Activated CD8-positive, alpha-beta memory T cell treated with anti-CD3 and anti-CD28 coated beads, Interleukin-2, amount 50 U/mL, for 24 hours (primary cell): ENCODE measurements around the gene KDELR1.

ENCODE experiments used
- DNase-seq: peaks from one replicate; pipeline ENCODE4 v3.0.0-alpha.2; 2020; ENCODE audit errors: extremely low read depth

The KDELR1 gene

DNA sequence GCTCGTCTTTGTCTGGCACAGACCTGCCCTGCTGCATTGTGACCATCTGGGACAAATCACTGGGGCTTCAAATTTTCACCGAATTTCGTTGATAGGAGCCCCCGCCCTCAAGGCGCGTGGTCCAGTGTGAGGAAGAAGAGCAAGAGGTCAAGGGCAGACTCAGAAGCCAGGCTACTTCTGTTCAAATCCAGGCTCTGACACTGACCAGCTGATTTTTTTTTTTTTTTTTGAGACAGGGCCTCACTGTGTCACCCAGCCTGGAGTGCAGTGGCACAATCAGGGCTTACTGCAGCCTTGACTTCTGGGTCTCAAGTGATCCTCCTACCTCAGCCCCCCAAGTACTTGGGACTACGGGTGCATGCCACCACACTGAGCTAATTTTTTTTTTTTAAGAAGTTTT is 20.0 kb downstream of the KDELR1 start:
- DNase-seq: no peak

DNA sequence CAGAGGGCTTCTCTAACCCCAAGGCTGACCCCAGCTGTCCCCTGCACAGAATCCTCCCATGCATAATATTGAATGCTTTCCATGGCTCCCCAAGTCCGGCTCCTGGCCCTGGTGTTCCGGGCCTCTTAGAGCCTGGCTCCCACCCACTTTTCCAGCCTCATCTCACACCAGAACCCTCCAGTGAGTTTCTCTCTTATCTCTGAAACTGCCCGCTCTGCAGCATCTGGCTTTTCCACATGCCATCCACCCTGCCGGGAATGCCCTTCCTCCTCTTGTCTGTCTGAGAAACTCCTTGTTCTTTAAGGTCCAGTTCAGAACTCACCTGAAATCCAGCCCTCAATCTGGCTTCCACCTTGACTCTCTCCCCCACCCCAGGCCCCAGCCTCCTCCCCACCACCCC is 20.4 kb downstream of the KDELR1 start:
- DNase-seq: no peak

DNA sequence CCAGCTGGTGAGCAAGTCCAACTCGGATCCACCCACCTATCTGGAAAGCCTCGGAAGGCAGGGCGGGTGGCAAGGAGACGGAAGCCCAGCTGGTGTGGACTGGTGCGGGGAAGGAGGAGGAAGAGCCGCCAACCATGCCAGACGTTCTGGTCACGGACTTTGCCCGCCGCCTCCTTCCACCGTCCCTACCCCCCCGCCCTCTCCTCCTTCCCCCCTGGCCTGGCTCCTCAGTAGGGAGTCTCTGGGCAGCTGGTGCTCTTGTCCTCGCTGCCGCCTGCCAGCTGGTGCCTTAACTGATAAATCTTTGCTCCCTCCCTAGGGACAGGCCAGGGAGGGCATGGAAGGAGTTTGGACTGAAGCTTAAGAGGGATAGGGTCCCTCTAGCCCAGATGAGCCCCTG is 22.4 kb downstream of the KDELR1 start:
- DNase-seq: no peak

DNA sequence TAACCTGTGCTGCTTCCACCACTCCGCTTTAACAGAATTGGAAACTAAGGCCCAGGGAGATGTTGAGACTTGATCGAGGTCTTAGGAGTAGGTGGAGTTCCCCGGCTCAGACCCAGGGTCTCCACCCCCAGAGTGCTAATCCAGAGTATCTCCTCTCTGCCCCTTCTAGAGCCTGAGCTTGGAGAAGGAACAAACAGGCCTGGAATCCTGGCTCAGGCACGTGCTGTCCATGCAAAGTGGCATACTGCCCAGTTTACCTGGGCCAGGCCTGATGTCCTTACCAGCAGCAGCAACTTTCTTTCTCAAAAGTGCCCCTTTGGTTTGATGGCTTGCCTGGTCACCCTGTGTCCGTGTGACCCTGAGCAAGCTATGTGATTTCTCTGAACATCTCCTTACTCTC is 23.5 kb downstream of the KDELR1 start:
- DNase-seq: no peak

DNA sequence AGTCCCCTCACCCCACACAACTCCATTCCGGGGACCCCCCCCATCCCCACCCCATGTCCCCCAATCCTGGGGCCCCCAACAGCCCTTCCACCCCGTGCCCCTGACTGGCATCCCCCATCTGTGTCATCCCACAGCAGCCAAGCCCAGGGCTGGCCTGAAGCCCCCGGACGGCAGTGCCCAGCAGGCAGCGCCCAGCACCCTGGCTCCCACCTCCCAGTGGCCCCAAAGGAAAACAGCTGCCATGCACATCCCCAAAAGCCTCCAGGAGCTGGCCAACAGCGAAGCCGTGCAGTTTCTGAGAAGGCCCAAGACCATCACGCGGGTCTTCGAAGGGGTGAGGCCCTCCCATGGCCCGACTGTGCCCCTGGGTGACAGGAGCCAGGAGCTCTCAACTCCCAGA is 25.7 kb downstream of the KDELR1 start:
- no peak for DNase-seq

DNA sequence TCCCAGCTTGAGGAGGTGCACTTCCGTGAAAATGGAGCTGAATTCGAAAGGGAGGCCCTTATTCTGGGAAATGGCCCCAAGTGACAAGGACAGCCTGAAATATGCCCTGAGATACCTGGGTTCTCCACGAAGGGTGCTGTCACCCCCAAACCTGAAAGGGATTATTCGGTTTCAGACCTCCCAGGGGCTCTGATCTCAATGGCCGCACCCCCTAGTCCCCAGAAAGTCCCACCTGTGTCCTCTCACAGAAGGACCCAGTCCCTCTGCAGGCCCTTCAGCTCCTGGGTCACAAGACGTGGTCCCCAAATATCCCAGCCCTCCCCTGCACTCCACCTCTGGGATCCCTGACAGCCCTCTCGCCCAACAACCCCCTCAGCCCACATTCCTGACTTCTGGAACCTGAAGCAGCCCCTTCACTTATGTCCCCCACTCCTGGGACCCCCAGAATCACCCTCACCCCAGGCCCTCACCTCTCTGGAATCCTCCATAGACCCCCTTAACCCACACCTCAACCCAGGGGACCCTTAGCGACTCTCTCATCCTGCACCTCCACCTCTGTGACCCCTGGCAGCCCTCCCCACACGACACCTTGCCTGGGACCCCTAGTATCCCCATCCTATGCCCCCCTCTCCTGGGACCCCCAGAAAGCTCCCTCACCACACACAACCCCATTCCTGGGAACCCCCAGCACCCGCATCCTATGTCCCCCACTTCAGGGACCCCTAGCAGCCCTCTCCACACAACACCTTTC is 26.6 kb downstream of the KDELR1 start:
- no peak for DNase-seq

DNA sequence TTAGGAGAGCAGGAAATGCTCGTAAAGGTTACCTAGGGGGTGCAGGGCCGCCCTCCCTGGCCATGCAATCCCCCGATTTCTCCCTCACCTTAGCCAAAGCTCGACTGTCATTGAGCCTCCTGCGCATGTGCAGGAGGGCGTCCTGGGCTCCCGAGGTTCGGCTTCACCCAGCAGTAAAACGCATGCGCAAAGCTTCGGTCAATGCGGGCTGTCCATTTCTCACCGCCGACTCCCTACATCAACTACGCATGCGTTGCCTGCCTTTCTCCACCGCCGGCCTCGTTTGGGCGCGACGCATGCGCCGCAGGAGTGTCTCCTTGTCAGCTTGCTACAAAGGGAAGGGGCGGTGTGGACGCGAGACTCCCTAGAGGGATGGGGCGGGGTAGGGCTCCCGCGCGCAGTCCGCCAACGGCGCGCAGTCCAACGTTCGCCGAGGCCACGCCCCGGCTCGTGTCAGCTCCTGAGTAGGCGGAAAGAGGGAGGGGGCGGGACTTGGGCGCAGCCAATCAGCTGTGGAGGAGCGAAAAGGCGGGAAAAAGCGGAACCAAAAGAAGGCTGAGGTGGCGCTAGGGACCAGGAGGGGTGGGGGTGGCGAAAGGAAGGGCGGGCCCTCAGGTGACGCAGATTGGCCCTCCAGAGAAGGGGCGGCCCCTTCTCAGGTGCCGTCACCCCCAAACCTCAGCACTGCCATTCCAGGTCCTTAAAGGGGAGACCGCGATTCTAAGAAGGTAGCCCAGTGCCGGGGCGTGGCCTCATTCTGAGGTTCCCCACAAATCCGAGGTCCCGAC is 27.3 kb downstream of the KDELR1 start, which contains the start of the genes SYNGR4 and TMEM143:
SYNGR4 (plus strand) TSS at position 558 of the 788 bp plus-strand sequence. CDS start 1,476 bp downstream, outside the sequence.
TMEM143 (minus strand) TSS at position 131 of the 788 bp plus-strand sequence; CDS start at position 111, 20 bp downstream.
- DNase-seq: peak; percentile 93

DNA sequence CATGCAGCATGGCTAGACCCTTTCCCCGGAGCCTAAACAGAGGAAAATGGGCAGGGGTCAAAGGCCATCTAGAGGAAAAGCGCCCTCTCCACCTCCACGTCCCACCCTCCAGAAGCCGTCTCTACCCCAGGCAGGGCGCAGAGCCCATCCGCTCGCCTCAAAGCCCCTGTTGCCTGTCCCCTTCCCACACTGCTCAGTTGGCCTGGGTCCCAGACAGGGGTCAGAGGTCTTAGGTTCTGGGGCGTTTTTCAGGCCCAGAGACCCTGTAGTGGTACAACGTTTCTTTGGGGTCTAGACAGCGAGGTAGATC is 27.9 kb downstream of the KDELR1 start:
- DNase-seq: no peak

DNA sequence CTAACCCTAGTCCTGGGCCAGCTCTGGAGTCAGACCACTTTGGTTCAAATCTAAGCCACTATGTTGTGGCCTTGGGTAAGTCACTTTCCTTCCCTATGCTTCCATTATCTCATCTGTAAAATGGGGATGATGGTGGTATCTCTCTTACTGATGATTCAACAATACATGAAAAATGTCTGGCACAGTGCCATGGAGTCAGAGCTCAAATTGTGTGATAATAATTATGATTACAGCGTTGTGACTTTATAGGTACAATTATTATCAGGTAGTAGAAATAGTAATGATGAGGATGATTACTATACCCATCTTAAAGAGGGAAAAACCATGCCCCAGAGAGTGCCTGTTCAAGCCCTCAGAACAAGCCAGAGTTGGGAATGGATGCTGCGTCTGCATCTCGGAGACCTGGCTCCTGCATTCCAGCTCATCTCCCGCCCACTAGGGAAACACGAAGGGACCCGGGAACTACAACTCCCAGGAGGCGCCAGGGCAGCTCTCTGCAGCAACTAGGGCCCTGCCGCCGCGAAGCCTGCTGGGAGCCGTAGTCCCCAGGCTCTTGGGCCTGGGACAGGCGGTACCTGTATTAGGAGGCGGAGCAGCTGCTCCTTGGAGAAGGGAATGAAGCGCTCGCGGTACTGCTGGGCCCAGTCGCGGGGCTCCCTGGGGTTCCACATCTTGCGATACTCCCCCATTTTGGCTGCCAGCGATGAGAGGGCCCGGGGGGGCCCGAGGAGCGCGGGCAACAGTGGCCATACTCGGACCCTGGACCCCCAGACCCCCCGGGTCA is 28.4 kb downstream of the KDELR1 start:
- peak; percentile 66 for DNase-seq

DNA sequence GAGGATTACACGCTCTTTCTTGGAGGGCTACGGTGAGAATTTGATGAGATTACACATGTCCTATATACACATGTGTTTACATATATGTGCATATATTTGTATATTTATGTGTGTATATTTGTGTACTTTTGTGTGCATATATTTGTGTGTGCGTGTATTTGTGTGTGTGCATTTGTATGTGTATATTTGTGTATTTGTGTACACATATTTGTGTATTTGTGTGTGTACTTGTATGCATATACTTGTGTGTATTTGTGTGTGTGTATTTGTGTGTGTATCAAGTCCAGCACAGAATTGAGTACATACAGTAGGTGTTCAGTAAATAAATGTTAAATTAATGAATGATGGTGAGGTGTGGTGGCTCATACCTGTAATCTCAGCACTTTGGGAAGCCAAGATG is 29.4 kb downstream of the KDELR1 start:
- no peak for DNase-seq

DNA sequence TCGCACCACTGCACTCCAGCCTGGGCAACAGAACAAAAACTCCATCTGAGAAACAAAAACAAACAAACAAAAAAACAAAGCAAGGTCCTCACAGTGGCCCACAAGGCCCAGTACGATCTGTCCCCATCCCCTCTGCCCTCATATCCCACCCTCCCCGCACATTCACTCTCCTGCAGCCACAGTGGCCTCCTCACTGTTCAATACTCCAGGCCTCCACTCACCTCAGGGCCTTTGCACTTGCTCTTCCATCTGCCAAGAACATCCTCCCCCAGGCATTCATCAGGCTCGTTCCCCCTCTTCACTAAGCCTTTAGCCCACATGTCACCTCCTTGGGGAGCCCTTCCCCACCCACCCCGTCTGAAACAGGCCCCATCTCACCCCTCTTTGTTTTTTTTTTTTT is 32.2 kb downstream of the KDELR1 start:
- DNase-seq: no peak

DNA sequence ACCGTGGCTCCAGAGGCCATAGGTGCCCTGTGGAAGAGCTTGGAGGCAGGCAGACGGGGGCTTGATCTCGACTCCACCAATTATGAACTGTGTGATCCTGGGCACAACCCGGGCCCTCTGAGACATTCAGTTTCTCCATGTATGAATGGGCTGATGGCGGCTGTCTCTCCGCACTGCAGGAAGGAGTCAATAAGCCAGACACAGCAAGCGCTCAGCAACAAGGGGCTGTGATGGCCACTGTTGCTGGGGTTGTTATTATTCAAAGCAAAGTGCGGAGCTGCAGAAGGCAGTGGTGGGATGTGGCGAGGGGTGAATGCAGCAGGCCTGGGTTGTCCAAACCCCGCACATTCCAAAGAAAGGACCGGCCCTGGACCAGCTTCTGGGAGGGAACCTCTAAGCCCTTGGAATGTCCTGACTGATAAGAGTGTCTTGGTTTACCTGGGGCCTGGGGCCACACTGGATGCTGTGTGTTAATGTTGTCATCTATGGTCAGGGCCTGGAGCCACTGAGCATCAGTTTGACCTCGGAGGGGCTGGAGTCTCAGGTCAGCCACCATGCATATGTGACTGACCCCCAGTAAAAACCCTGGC is 35.9 kb downstream of the KDELR1 start:
- no peak for DNase-seq

DNA sequence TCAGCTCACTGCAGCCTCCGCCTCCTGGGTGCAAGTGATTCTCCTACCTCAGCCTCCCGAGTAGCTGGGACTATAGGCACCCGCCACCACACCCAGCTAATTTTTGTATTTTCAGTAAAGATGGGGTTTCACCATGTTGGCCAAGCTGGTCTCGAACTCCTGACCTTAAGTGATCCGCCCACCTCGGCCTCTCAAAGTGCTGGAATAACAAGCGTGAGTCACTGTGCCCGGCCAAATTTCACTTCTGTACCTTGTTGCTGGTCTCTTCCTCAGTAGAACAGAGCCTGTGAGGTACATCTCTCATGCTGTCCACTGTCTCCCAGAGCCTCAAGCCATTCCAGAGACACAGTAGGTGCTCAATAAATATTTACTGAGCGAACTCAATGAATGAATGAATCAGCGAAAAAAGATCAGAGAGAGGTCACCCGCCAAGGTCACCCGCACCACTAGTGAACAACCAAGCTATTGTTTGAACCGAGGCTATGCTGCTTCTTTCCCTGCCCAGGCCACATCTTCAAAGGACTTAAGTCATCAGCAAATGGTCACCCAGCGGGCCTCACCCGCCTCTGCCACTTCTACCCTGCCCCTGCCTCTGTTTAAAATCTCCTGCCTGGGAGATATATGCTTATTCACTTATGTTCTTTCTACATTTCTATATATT is 36.9 kb downstream of the KDELR1 start:
- no peak for DNase-seq

DNA sequence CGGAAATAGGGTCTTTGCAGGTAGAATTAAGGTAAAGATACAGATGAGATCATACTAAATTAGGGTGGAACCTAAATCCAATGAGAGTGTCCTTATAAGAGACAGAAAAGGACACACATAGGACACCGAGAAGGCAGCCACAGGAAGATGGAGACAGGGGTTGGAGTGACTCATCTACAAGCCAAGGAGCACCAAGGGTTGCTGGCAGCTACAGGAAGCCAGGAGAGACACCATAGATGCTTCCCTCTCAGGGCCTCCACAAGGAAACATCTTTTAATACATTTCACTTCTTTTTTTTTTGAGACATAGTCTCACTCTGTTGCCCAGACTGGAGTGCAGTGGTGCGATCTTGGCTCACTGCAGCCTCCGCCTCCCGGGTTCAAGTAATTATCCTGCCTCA is 37.7 kb downstream of the KDELR1 start:
- DNase-seq: no peak

DNA sequence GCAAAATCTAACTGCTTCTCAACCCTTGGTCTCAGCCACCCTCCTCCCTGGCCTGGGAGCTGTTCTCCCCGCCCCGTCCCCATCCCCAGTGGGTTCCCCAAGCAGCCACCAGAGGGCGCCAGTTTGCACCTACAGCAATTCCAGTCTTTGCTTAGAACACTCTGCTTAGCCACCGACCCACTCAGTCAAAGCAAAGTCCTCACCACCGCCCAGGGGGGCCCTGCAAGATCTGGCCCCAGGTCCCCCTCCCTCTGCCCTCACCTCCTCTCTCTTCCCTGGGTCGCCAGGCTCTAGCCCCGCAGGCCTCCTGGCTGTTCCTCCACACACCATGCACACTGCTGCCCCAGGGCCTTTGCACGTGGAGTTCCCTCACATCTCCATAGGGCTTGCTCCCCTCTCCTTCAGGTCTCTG is 40.0 kb downstream of the KDELR1 start:
- DNase-seq: peak; percentile 58

DNA sequence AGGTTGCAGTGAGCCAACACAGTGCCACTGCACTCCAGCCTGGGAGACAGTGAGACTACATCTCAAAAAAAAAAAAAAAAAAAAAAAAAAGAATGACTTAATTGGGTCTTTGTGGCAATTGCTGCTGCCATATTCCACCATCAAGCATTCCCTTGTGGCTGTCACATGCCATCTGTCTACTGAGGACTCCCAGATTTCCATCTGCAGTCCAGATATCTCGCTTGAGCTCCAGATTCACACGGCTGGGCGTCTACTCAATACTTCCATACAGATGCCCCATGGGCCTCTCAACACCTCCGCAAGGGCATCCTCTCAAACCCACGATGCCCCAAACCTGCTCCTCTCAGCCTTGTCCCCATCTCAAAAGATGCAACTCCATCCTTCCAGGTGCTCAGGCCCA is 40.5 kb downstream of the KDELR1 start:
- DNase-seq: no peak

DNA sequence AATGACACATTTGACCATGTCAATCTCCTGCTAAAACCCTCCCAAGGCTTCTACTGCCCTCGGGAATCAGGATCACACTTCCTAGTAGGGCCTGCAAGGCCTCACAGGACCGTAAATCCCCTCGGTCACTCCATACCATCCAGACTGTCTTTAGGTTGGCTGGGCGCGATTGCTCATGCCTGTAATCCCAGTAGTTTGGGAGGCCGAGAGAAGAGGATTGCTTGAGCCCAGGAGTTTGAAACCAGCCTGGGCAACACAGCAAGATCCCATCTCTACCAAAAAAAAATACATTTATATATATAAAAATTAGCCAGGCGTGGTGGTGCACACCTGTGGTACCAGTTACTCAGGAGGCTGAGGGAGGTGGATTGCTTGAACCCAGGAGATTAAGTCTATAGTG is 42.6 kb downstream of the KDELR1 start:
- no peak for DNase-seq

DNA sequence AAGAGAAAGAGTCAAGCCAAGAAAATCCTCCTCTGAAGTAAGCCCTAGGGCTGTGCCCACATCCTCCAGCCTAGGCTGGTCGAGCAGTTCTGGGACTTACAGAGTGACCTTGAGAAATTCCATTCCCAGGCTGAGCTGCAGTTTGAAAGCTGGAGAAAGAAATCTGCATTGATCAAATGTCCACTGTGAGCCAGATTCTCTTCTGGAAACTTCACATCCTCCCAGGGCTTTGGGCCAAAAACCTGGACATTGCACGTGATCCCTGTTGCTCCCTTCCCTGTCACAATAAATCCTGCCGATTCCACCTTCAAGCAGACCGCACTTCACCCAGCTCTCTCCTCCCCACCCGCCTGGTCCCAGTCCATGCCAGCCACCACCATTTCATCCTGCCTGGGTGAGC is 43.3 kb downstream of the KDELR1 start:
- no peak for DNase-seq

DNA sequence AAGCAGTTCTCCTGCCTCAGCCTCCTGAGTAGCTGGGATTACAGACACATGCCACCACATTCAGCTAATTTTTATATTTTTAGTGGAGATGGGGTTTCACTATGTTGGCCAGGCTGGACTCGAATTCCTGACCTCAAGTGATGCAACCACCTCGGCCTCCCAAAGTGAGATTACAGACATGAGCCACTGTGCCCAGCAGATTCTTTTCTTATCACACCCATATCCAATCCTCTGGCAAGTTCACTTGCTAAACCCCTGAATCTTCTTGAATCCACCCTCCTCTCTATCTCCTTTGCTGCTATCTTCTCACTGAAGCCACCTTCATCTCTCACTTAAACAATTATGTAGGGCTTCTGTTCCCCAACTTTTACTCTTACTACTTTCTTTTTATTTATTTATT is 45.2 kb downstream of the KDELR1 start:
- no peak for DNase-seq

DNA sequence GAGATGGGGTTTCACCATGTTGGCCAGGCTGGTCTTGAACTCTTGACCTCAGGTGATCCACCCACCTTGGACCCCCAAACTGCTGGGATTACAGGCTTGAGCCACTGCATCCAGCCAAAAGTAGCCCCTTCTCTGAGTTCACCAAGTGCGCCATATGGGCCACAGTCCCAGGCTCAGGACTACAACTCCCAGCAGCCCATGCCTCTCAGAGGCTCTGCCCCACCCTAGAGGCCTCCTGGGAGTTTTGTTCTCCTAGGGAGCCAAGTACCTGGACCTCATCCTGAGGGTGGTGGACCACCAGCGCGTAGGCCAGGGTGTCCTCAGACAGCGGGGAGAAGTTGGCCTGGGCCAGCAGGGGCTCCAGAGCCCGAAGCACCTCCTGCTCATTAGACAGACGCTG is 46.5 kb downstream of the KDELR1 start:
- DNase-seq: no peak

DNA sequence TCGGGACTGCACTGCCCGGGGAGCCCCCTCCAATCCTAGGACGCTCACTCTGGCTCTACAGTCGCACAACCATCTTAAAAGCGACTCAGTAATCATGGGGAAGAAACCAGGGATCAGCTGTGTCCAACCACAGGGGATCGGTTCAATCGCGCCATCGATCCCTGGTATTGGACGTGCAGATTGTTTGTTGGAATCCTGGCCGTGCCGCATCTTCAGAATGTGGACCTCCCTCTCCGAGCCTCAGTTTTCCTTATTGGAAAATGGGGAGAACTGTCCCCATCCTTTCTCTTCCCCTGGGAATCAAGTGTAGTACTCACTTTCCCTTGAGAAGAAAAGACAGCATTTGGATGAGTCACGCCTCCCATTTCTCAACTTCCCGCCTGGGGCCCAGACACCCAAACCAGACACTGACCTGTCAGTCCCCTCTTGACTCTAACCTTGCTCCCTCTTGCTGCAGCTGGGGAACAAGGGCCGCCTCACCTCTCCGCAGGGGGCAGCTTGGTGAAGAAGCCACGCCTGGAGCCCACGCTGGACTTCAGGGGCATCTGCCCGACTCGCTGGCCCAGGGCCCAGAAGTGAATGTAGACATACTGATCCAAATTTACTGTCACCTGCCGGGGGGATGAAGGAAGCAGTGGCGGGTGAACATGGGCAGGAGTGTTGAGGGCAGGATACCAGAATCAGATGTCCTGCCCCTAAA is 48.4 kb downstream of the KDELR1 start:
- DNase-seq: no peak
